ENCODE results near the gene FARP1.

FARP1 gene

DNA sequence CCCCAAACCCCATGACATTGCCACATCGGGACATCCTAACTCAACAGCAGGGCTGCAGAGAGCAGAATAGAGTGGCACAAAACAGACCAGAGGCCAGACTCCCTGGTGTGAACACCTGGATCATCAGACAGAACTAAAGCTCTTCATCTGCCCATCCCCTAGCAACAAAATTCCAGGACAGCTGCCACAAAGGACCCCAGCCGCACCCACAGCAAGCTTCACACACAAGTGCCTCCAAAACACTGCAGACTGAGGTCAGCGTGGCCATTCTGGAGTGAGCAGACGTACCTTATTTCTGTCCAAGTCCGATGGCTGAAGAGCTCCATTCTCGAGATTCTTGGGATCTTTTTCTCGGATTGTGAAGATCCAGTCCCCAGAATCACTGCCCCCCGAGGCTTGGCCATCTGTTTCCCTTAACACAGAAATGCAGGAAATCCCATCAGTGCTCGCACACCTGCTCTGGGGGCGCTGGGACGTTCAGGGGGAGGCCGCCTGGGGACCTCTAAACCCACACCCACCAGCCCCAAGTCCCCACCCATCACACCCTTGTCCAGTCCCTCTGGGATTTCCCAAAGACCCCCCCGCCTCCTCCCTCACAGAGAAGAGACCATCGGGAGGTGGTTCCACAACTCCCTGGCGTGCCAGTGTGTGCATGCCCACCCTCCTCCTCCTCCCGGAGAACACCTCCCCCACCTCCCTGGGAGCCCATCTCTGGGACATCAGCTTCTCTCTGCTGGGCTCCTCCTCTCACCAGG is 318.8 kb downstream of the FARP1 start:
- no peaks in the 10 kb centered on the region for H3K27me3 ChIP-seq (replicated peaks in 2 of 5; ENCODE audit: control insufficient read depth in 4 of 5, insufficient read depth in 5 of 5, low read length in 4 of 5)
- no peaks in the 10 kb centered on the region for H3K4me1 ChIP-seq (ENCODE audit: control extremely low read depth in 1 of 4, control insufficient read depth in 4 of 4, insufficient read depth in 4 of 4, low read length in 3 of 4)
- POLR2A ChIA-PET: no interaction called here
- no peaks in the 10 kb centered on the region for H3K9me3 ChIP-seq (ENCODE audit: control extremely low read depth in 1 of 5, control insufficient read depth in 4 of 5, insufficient read depth in 2 of 5, low read depth in 1 of 5, low read length in 4 of 5)
- CTCF ChIA-PET: interaction anchor here (2.0 kb wide), 1 partner anchor 16 kb away, joined by 9 read pairs; no protein-coding TSS in a partner anchor
- DNase-seq: no peak
- 98% methylated on average over 10 of the region's 16 CpGs for WGBS (ENCODE audit: insufficient coverage)
- H3K4me3 ChIP-seq (ENCODE audit: control insufficient read depth in 1 of 7, extremely low read depth in 1 of 7, insufficient read depth in 4 of 7, low read depth in 2 of 7, low read length in 6 of 7): no peak overlapping the region
- no peak overlapping the region for H3K27ac ChIP-seq (ENCODE audit: insufficient read depth in 1 of 2, low read depth in 1 of 2, low read length in 2 of 2, poor library complexity in 1 of 2, severe bottlenecking in 2 of 2)
- H3K36me3 ChIP-seq (ENCODE audit: control insufficient read depth in 4 of 4, insufficient read depth in 4 of 4, low read length in 3 of 4): peaks cover 9 to 85% (median 64%) of the 10 kb centered on the region in 4 experiments

GRCh38 chr13:98462241-98462882 is 319.5 kb downstream of the FARP1 start:
- H3K27ac ChIP-seq (ENCODE audit: insufficient read depth in 1 of 2, low read depth in 1 of 2, low read length in 2 of 2, poor library complexity in 1 of 2, severe bottlenecking in 2 of 2): no peak overlapping the region
- H3K4me3 ChIP-seq (ENCODE audit: control insufficient read depth in 1 of 7, extremely low read depth in 1 of 7, insufficient read depth in 4 of 7, low read depth in 2 of 7, low read length in 6 of 7): no peak overlapping the region
- CTCF ChIA-PET: interaction anchor here (2.0 kb wide), 1 partner anchor 17 kb away, joined by 9 read pairs; no protein-coding TSS in a partner anchor
- no peaks in the 10 kb centered on the region for H3K9me3 ChIP-seq (ENCODE audit: control extremely low read depth in 1 of 5, control insufficient read depth in 4 of 5, insufficient read depth in 2 of 5, low read depth in 1 of 5, low read length in 4 of 5)
- no peaks in the 10 kb centered on the region for H3K4me1 ChIP-seq (ENCODE audit: control extremely low read depth in 1 of 4, control insufficient read depth in 4 of 4, insufficient read depth in 4 of 4, low read length in 3 of 4)
- peaks cover 7 to 82% (median 59%) of the 10 kb centered on the region in 4 experiments for H3K36me3 ChIP-seq (ENCODE audit: control insufficient read depth in 4 of 4, insufficient read depth in 4 of 4, low read length in 3 of 4)
- DNase-seq: no peak
- no peaks in the 10 kb centered on the region for H3K27me3 ChIP-seq (replicated peaks in 2 of 5; ENCODE audit: control insufficient read depth in 4 of 5, insufficient read depth in 5 of 5, low read length in 4 of 5)
- POLR2A ChIA-PET: no interaction called here
- WGBS (ENCODE audit: insufficient coverage): 97% methylated on average over 18 of the region's 18 CpGs

DNA sequence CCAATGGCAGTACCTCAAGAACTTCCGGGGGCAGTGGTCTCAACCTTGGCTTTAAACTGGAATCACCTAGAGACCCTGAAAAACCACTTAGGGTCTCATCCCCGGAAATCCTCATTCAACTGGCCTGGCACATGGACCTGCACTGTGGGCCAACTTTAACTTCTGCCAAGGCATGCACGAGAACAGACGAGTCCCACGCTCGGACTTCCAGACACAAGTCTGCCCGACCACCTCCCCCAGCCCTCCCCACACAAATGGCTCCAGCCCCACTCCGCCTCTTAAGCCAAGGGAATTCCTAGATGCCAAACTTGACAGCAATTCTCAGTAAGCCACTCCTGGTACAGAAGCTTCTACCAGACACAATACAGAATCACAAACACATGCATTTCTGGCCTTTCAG is 320.1 kb downstream of the FARP1 start:
- H3K27ac ChIP-seq (ENCODE audit: insufficient read depth in 1 of 2, low read depth in 1 of 2, low read length in 2 of 2, poor library complexity in 1 of 2, severe bottlenecking in 2 of 2): no peak overlapping the region
- H3K4me3 ChIP-seq (ENCODE audit: control insufficient read depth in 1 of 7, extremely low read depth in 1 of 7, insufficient read depth in 4 of 7, low read depth in 2 of 7, low read length in 6 of 7): no peak overlapping the region
- ChIA-PET CTCF (interaction anchor here (1.0 kb wide), 1 partner anchor 17 kb away, joined by 3 read pairs; no protein-coding TSS in a partner anchor), POLR2A (no interaction called here)
- H3K9me3 ChIP-seq (ENCODE audit: control extremely low read depth in 1 of 5, control insufficient read depth in 4 of 5, insufficient read depth in 2 of 5, low read depth in 1 of 5, low read length in 4 of 5): no peaks in the 10 kb centered on the region
- DNase-seq: no peak
- H3K27me3 ChIP-seq (replicated peaks in 2 of 5; ENCODE audit: control insufficient read depth in 4 of 5, insufficient read depth in 5 of 5, low read length in 4 of 5): no peaks in the 10 kb centered on the region
- peaks cover 7 to 84% (median 59%) of the 10 kb centered on the region in 4 experiments for H3K36me3 ChIP-seq (ENCODE audit: control insufficient read depth in 4 of 4, insufficient read depth in 4 of 4, low read length in 3 of 4)
- 99% methylated on average over 7 of the region's 8 CpGs for WGBS (ENCODE audit: insufficient coverage)
- no peaks in the 10 kb centered on the region for H3K4me1 ChIP-seq (ENCODE audit: control extremely low read depth in 1 of 4, control insufficient read depth in 4 of 4, insufficient read depth in 4 of 4, low read length in 3 of 4)

DNA sequence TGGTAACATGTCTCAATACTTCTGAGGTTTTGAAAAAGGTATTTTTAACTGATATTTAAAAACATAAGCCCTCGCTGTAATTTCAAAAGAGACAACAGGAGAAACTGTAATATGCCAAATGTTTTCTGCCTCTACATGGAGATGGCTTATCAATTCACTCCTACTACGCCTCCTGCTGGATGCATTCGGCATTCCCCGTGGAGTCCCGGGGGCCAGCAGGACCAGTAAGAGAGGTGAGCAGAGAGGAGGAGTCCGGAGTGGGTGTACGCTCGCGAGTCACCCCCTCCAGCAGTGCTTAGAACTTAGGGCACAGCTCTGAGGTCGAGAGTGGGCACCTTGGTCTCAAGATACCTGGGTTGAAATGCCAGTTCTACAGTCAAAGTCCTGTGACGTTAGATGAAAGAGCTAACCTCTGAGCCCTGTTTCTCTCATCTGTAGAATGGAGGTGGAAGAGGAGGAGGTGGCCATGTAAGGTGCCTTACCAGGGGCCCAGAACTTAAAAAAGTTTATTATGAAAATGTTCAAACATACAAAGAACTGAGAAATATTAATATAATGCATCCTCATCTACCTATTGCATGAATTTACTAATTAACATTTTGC is 323.8 kb downstream of the FARP1 start:
- H3K27ac ChIP-seq (ENCODE audit: insufficient read depth in 1 of 2, low read depth in 1 of 2, low read length in 2 of 2, poor library complexity in 1 of 2, severe bottlenecking in 2 of 2): no peak overlapping the region
- peak; percentile 38 to 50 (median 47) for DNase-seq
- H3K4me3 ChIP-seq (ENCODE audit: control insufficient read depth in 1 of 7, extremely low read depth in 1 of 7, insufficient read depth in 4 of 7, low read depth in 2 of 7, low read length in 6 of 7): no peak overlapping the region
- no peaks in the 10 kb centered on the region for H3K27me3 ChIP-seq (replicated peaks in 2 of 5; ENCODE audit: control insufficient read depth in 4 of 5, insufficient read depth in 5 of 5, low read length in 4 of 5)
- ChIA-PET POLR2A (no interaction called here), CTCF (interaction anchor here (0.7 to 6.7 kb wide), 16 partner anchors 9 to 450 kb away, joined by 3 to 54 read pairs (median 3); no protein-coding TSS in a partner anchor)
- H3K36me3 ChIP-seq (ENCODE audit: control insufficient read depth in 4 of 4, insufficient read depth in 4 of 4, low read length in 3 of 4): peaks cover 4 to 66% (median 40%) of the 10 kb centered on the region in 4 experiments
- H3K4me1 ChIP-seq (ENCODE audit: control extremely low read depth in 1 of 4, control insufficient read depth in 4 of 4, insufficient read depth in 4 of 4, low read length in 3 of 4): no peaks in the 10 kb centered on the region
- no peaks in the 10 kb centered on the region for H3K9me3 ChIP-seq (ENCODE audit: control extremely low read depth in 1 of 5, control insufficient read depth in 4 of 5, insufficient read depth in 2 of 5, low read depth in 1 of 5, low read length in 4 of 5)
- WGBS (ENCODE audit: insufficient coverage): 69% methylated on average over 10 of the region's 11 CpGs

DNA sequence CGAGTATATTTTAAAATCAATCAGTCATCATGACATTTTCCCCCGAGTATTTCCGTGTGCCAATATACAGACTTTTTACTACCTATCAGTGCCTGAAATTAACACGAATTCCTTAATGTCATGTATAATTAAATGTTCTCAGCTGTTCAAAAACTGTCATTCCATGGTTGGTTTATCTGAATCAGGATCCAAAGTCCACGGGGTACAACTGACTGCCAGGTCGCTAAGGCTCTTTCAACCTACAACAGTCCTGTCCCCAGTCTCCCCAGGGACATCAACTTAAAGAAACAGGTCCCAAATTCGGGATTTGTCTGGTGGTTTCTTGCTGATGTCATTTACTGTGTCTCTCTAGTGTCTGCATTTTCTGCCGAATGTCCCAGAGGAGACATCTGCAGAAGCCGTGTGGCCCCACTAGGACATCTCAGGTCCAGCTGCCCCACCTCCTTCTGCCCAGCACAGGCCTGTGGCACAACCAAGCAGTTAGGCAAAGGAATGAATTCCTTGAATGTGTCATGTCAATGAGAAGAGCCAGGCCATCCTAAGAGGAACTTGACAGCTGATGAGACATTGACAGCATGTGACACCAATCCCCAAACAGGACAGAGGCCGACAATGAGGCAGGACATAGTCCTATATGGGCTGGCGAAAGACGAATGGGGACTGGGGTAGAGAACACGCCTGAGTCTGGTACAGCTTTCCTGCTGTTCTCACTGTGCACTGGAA is 324.5 kb downstream of the FARP1 start:
- DNase-seq: no peak
- WGBS (ENCODE audit: insufficient coverage): 97% methylated on average over 10 of the region's 13 CpGs
- Histone ChIP-seq H3K9me3 (ENCODE audit: control extremely low read depth in 1 of 5, control insufficient read depth in 4 of 5, insufficient read depth in 2 of 5, low read depth in 1 of 5, low read length in 4 of 5) (no peaks in the 10 kb centered on the region), H3K36me3 (ENCODE audit: control insufficient read depth in 4 of 4, insufficient read depth in 4 of 4, low read length in 3 of 4) (peaks cover 9 to 66% (median 43%) of the 10 kb centered on the region in 4 experiments), H3K4me3 (ENCODE audit: control insufficient read depth in 1 of 7, extremely low read depth in 1 of 7, insufficient read depth in 4 of 7, low read depth in 2 of 7, low read length in 6 of 7) (no peak overlapping the region), H3K27me3 (replicated peaks in 2 of 5; ENCODE audit: control insufficient read depth in 4 of 5, insufficient read depth in 5 of 5, low read length in 4 of 5) (no peaks in the 10 kb centered on the region), H3K4me1 (ENCODE audit: control extremely low read depth in 1 of 4, control insufficient read depth in 4 of 4, insufficient read depth in 4 of 4, low read length in 3 of 4) (no peaks in the 10 kb centered on the region), H3K27ac (ENCODE audit: insufficient read depth in 1 of 2, low read depth in 1 of 2, low read length in 2 of 2, poor library complexity in 1 of 2, severe bottlenecking in 2 of 2) (no peak overlapping the region)
- POLR2A ChIA-PET: no interaction called here
- CTCF ChIA-PET: interaction anchor here (0.7 to 6.7 kb wide), 15 partner anchors 8 to 451 kb away, joined by 3 to 54 read pairs (median 3); no protein-coding TSS in a partner anchor

DNA sequence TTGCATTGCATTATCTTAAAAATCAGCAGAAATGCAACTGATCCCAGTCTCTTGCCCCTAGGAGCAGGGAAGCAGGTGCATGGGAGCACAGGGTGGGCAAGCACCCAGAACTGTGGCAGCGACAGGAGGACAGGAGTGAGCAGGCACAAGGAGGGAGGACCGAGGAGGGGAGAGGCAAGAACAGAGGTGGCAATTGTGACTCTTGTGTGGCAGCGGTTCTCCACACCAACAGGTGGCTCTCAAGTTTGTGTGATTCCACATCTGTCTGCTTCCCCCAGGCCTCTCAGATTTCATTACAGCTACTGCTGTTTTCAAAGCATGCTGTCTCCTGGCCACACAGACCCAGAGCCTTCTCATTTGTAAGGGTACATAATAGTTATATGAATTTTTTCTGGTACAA is 325.5 kb downstream of the FARP1 start:
- DNase-seq: no peak
- peaks cover 9 to 63% (median 40%) of the 10 kb centered on the region in 4 experiments for H3K36me3 ChIP-seq (ENCODE audit: control insufficient read depth in 4 of 4, insufficient read depth in 4 of 4, low read length in 3 of 4)

More for the DNA sequence above, 325.5 kb downstream of the FARP1 start:
- ChIA-PET POLR2A (no interaction called here), CTCF (interaction anchor here (1.2 to 6.7 kb wide), 7 partner anchors 11 to 205 kb away, joined by 3 to 54 read pairs (median 4); no protein-coding TSS in a partner anchor)
- H3K9me3 ChIP-seq (ENCODE audit: control extremely low read depth in 1 of 5, control insufficient read depth in 4 of 5, insufficient read depth in 2 of 5, low read depth in 1 of 5, low read length in 4 of 5): no peaks in the 10 kb centered on the region
- no peak overlapping the region for H3K27ac ChIP-seq (ENCODE audit: insufficient read depth in 1 of 2, low read depth in 1 of 2, low read length in 2 of 2, poor library complexity in 1 of 2, severe bottlenecking in 2 of 2)
- no peak overlapping the region for H3K4me3 ChIP-seq (ENCODE audit: control insufficient read depth in 1 of 7, extremely low read depth in 1 of 7, insufficient read depth in 4 of 7, low read depth in 2 of 7, low read length in 6 of 7)
- H3K4me1 ChIP-seq (ENCODE audit: control extremely low read depth in 1 of 4, control insufficient read depth in 4 of 4, insufficient read depth in 4 of 4, low read length in 3 of 4): no peaks in the 10 kb centered on the region
- 94% methylated on average over 2 of the region's 3 CpGs for WGBS (ENCODE audit: insufficient coverage)
- no peaks in the 10 kb centered on the region for H3K27me3 ChIP-seq (replicated peaks in 2 of 5; ENCODE audit: control insufficient read depth in 4 of 5, insufficient read depth in 5 of 5, low read length in 4 of 5)
